ENCODE measurements around the gene OCA2. TPM values are rescaled to one million over a fixed set of nuclear protein-coding genes. Genes with fewer than 3 reads are reported as not detected.

OCA2 gene
- polyA plus RNA-seq, 1 experiment = 0.02 TPM

DNA sequence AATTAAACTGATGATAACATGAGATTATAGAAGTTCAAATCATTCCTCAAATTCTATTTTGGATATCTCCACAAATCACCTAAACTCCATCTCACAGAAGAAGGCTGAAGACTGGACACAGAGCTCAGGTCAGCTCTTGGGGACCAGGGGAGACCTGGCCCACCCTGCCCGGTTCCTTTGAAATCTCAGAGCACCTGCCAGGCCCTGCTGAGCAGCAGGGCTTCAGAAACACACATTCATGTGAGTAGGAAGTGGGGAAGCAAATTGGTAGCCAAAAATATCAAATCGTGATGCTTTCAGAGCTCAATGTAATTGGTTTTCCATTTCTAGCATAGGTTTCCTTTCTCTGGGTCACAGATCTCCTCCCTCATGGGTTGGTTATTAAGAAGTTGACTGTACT, 76.2 kb downstream of the OCA2 start:
- no peaks in the 10 kb centered on the region for H3K27me3 ChIP-seq (ENCODE audit: control insufficient read depth, insufficient read depth, low read length)
- no peak for DNase-seq (ENCODE audit: low read depth)
- no peak overlapping the region for H3K4me3 ChIP-seq (ENCODE audit: low read depth, low read length)
- H3K36me3 ChIP-seq (ENCODE audit: control insufficient read depth, insufficient read depth, low read length) = no peaks in the 10 kb centered on the region
- ChIA-PET POLR2A (no interaction called here), CTCF (no interaction called here)
- TF ChIP-seq, protein P1, sequence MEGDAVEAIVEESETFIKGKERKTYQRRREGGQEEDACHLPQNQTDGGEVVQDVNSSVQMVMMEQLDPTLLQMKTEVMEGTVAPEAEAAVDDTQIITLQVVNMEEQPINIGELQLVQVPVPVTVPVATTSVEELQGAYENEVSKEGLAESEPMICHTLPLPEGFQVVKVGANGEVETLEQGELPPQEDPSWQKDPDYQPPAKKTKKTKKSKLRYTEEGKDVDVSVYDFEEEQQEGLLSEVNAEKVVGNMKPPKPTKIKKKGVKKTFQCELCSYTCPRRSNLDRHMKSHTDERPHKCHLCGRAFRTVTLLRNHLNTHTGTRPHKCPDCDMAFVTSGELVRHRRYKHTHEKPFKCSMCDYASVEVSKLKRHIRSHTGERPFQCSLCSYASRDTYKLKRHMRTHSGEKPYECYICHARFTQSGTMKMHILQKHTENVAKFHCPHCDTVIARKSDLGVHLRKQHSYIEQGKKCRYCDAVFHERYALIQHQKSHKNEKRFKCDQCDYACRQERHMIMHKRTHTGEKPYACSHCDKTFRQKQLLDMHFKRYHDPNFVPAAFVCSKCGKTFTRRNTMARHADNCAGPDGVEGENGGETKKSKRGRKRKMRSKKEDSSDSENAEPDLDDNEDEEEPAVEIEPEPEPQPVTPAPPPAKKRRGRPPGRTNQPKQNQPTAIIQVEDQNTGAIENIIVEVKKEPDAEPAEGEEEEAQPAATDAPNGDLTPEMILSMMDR (IDR thresholded peaks at IDR 0.05; ENCODE audit: insufficient read depth, low read depth, low read length) = no peak

DNA sequence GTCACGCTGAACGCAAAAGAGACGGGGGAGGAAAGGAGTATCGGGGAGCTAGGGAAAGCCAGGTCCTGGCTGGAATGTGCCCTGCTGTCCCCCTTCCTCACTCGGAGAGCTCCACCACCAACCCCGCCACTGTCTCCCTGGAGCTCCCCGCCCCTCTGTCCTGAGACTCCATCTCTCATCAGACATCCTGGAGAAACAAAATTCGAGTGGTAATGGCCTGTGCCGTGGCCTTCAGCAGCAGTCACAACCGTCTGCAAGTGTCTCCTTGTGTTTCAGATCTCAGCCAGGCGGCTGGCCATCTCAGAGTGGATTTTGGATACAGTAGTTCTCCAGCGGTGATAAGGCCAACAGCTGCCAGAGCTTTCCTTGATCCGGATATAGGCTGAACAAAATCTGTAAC, 76.9 kb downstream of the OCA2 start:
- ChIA-PET CTCF (no interaction called here), POLR2A (no interaction called here)
- Histone ChIP-seq H3K36me3 (ENCODE audit: control insufficient read depth, insufficient read depth, low read length) (no peaks in the 10 kb centered on the region), H3K4me3 (ENCODE audit: low read depth, low read length) (no peak overlapping the region), H3K27me3 (ENCODE audit: control insufficient read depth, insufficient read depth, low read length) (no peaks in the 10 kb centered on the region)
- TF ChIP-seq, protein P1 (IDR thresholded peaks at IDR 0.05; ENCODE audit: insufficient read depth, low read depth, low read length) = no peak
- DNase-seq (ENCODE audit: low read depth) = no peak

DNA sequence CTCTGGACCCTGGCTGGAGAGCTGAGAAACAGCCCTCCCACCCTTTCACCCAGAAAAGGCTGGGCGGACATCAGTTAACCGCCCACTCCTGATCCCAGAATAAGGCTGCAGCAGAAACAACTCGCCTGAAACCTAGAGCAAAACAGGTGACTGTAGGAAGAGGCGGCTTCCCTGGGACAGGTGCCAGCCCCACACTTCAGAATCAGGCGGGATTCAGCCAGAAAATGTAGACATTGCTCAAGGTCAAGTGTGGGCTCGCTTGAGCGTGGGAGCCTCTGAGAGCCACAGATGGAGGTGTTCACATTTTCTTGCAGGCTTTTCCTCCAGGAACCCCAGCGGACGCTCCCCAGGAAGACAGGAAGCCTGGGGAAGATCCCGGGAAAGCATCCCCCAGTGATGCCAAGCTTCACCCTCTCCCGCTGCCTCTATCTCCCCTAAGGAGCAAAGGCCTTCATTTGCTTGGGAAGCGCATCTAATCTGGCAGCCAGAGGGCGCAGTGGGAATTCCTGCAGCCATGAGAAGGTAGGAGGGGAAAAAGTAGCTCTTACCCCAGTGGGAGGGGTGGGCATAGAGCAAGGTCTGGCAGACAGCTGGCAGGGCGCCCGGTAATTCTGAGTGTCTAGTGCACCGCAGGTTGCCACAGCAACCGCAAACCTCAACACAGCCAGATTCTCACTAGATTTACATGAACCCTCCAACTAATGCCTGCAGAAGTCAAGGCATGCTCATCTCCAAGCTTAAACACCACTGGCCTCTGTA, 77.7 kb downstream of the OCA2 start:
- H3K36me3 ChIP-seq (ENCODE audit: control insufficient read depth, insufficient read depth, low read length) = no peaks in the 10 kb centered on the region
- ChIA-PET POLR2A (no interaction called here), CTCF (no interaction called here)

GRCh38 chr15:28020644-28021043, 78.5 kb downstream of the OCA2 start:
- Histone ChIP-seq H3K27me3 (ENCODE audit: control insufficient read depth, insufficient read depth, low read length) (no peaks in the 10 kb centered on the region), H3K4me3 (ENCODE audit: low read depth, low read length) (no peak overlapping the region), H3K36me3 (ENCODE audit: control insufficient read depth, insufficient read depth, low read length) (no peaks in the 10 kb centered on the region)
- TF ChIP-seq, protein P1 (IDR thresholded peaks at IDR 0.05; ENCODE audit: insufficient read depth, low read depth, low read length) = no peak
- ChIA-PET POLR2A (no interaction called here), CTCF (no interaction called here)
- DNase-seq (ENCODE audit: low read depth) = no peak

More for the DNA sequence above, 77.7 kb downstream of the OCA2 start:
- TF ChIP-seq, protein P1 (IDR thresholded peaks at IDR 0.05; ENCODE audit: insufficient read depth, low read depth, low read length) = no peak
- DNase-seq (ENCODE audit: low read depth) = no peak
- Histone ChIP-seq H3K4me3 (ENCODE audit: low read depth, low read length) (no peak overlapping the region), H3K27me3 (ENCODE audit: control insufficient read depth, insufficient read depth, low read length) (no peaks in the 10 kb centered on the region)

GRCh38 chr15:28019594-28020309, 79.4 kb downstream of the OCA2 start:
- H3K27me3 ChIP-seq (ENCODE audit: control insufficient read depth, insufficient read depth, low read length) = no peaks in the 10 kb centered on the region
- POLR2A ChIA-PET = no interaction called here
- CTCF ChIA-PET = no interaction called here
- H3K4me3 ChIP-seq (ENCODE audit: low read depth, low read length) = no peak overlapping the region
- H3K36me3 ChIP-seq (ENCODE audit: control insufficient read depth, insufficient read depth, low read length) = no peaks in the 10 kb centered on the region
- TF ChIP-seq, protein P1 (IDR thresholded peaks at IDR 0.05; ENCODE audit: insufficient read depth, low read depth, low read length) = no peak
- DNase-seq (ENCODE audit: low read depth) = no peak

Data from BJ (cell line).